OCI-LY7 (cell line): ENCODE measurements around the gene MCCC1. TPM values are rescaled to one million over a fixed set of nuclear protein-coding genes. Genes with fewer than 3 reads are reported as not detected.

Experiments
- BruUV-seq: library from RNA; stranded (reverse); fragments of 400-500 nt; replicated peaks from 2 replicates; lab custom pipeline; 2021; lab: Mats Ljungman, UMichigan
- CTCF ChIA-PET: fragments of 300-600 bp; sonication (Branson Sonifier 250); formaldehyde crosslinking; loops from one replicate; lab custom pipeline; 2022; ENCODE audit warnings: antibody characterized with exemption; ENCODE audit not compliant: unreplicated experiment; lab: Charles Lee
- POLR2A ChIA-PET: fragments of 300-600 bp; sonication (Branson Sonifier 250); formaldehyde crosslinking; loops from one replicate; lab custom pipeline; 2022; ENCODE audit warnings: antibody characterized with exemption; lab: Charles Lee
- DNase-seq: peaks from one replicate; pipeline ENCODE4 v3.0.0-alpha.2; 2015; ENCODE audit warnings: low spot score
- H2AFZ ChIP-seq: fragments of 200-600 bp; sonication (generic), shearing (Covaris generic); 2 replicates; pipeline ENCODE4 v1.6.1; 2014; ENCODE audit warnings: mild to moderate bottlenecking, antibody characterized with exemption, low read length, moderate library complexity
- H3K27ac ChIP-seq: fragments of 200-600 bp; sonication (generic); 2 replicates; pipeline ENCODE4 v1.5.1; 2014; ENCODE audit warnings: mixed run types, low read depth, mild to moderate bottlenecking, moderate library complexity, low read length, inconsistent platforms; ENCODE audit not compliant: poor library complexity, severe bottlenecking
- H3K36me3 ChIP-seq: fragments of 200-600 bp; sonication (generic); 2 replicates; pipeline ENCODE4 v1.6.1; 2014; ENCODE audit warnings: mild to moderate bottlenecking, antibody characterized with exemption, low read length, moderate library complexity, mixed read lengths; ENCODE audit not compliant: insufficient read depth
- H3K4me1 ChIP-seq: fragments of 200-600 bp; sonication (generic); 2 replicates; pipeline ENCODE4 v1.5.1; 2014; ENCODE audit warnings: mild to moderate bottlenecking, low read length; ENCODE audit not compliant: insufficient read depth, poor library complexity, severe bottlenecking
- H3K4me2 ChIP-seq: fragments of 200-600 bp; sonication (generic); 2 replicates; pipeline ENCODE4 v1.6.1; 2014; ENCODE audit warnings: mild to moderate bottlenecking, low read length
- H3K4me3 ChIP-seq: fragments of 200-600 bp; sonication (generic); 2 replicates; pipeline ENCODE4 v1.5.1; 2014; ENCODE audit warnings: mild to moderate bottlenecking, low read depth, low read length; ENCODE audit not compliant: poor library complexity, severe bottlenecking
- H3K79me2 ChIP-seq: fragments of 200-600 bp; sonication (generic); 2 replicates; pipeline ENCODE4 v1.6.1; 2016; ENCODE audit warnings: low read depth, mild to moderate bottlenecking, low read length, moderate library complexity, mixed read lengths; ENCODE audit not compliant: insufficient read depth
- H3K9me2 ChIP-seq: fragments of 200-600 bp; sonication (generic); 2 replicates; pipeline ENCODE4 v1.6.1; 2016; ENCODE audit warnings: mild to moderate bottlenecking, low read length, mixed read lengths; ENCODE audit not compliant: insufficient read depth
- H3K9me3 ChIP-seq: fragments of 200-600 bp; sonication (generic); 2 replicates; pipeline ENCODE4 v1.6.1; 2014; ENCODE audit warnings: mild to moderate bottlenecking, mixed run types, low read length, mixed read lengths
- H4K20me1 ChIP-seq: fragments of 200-600 bp; sonication (generic); 2 replicates; pipeline ENCODE4 v1.6.1; 2014; ENCODE audit warnings: mild to moderate bottlenecking, antibody characterized with exemption, low read length, moderate library complexity, mixed read lengths; ENCODE audit not compliant: insufficient read depth
- CTCF ChIP-seq: fragments of 200-600 bp; sonication (generic); conservative IDR thresholded peaks from 2 replicates; pipeline ENCODE4 v1.5.1; 2014; ENCODE audit warnings: mild to moderate bottlenecking, antibody characterized with exemption, low read length, moderate library complexity, mixed read lengths
- EZH2phosphoT487 ChIP-seq: fragments of 200-600 bp; sonication (generic); IDR thresholded peaks from 2 replicates; pipeline ENCODE4 v1.6.1; 2018; ENCODE audit warnings: low read depth, borderline replicate concordance, mild to moderate bottlenecking, mixed run types, antibody characterized with exemption, low read length, moderate library complexity, mixed read lengths
- intact Hi-C: fragments of 100-400 bp; cut with micrococcal nuclease; formaldehyde crosslinking; loops from one replicate; pipeline ENCODE4 v1.10.0; 2022; ENCODE audit not compliant: unreplicated experiment
- total RNA-seq, 2 experiments: library from RNA; depleted of rRNA in 1 of 2; stranded (reverse); fragments of >200 nt in 1 of 2; shearing (Covaris generic) in 1 of 2; gene quantifications; 2 replicates each; pipeline ENCODE4 v1.2.3, GENCODE V29; 2014 to 2022

MCCC1 gene
- total RNA-seq, 2 experiments from 2014 or later, result 29.9 to 57.5 TPM

GRCh38 chr3:182980204-182981037 lies 118.9 kb downstream of the MCCC1 start, which contains the start of gene DCUN1D1:
DCUN1D1 (minus strand) TSS chr3:182980538; CDS start chr3:182980489, 49 bp downstream.
- H3K4me1 ChIP-seq, result peaks cover 37% of the 10 kb centered on the region
- H3K27ac ChIP-seq, result peak within 1 kb of the TSS; percentile 50
- H2AFZ ChIP-seq, result peak within 1 kb of the TSS; percentile 93
- H3K9me3 ChIP-seq, result no peaks in the 10 kb centered on the region
- H3K36me3 ChIP-seq, result no peaks in the 10 kb centered on the region
- intact Hi-C loops, result no loop called here
- TF ChIP-seq EZH2phosphoT487 (no peak), CTCF (no peak)
- POLR2A ChIA-PET, result interaction anchor here (0.5 to 1.5 kb wide), 3 partner anchors 10 to 1165 kb away, joined by 3 to 6 read pairs (median 3); no protein-coding TSS in a partner anchor
- H3K79me2 ChIP-seq, result peaks cover 43% of the 10 kb centered on the region
- H3K9me2 ChIP-seq, result no peaks in the 10 kb centered on the region
- peak within 1 kb of the TSS; percentile 95 for H3K4me2 ChIP-seq
- BruUV-seq, result no TSS peak
- H3K4me3 ChIP-seq, result peak within 1 kb of the TSS; percentile 91
- H4K20me1 ChIP-seq, result peaks cover 22% of the 10 kb centered on the region; the same call in 1 of the 2 replicates
- DNase-seq, result peak; percentile 85
- CTCF ChIA-PET, result interaction anchor here (1.1 kb wide), 1 partner anchor 21 kb away, joined by 4 read pairs; no protein-coding TSS in a partner anchor

GRCh38 chr3:182979674-182980191 lies 119.6 kb downstream of the MCCC1 start:
- Histone ChIP-seq H3K4me1 (peaks cover 37% of the 10 kb centered on the region), H3K9me3 (no peaks in the 10 kb centered on the region), H3K9me2 (no peaks in the 10 kb centered on the region), H4K20me1 (peaks cover 22% of the 10 kb centered on the region; the same call in 1 of the 2 replicates), H3K4me3 (peak overlapping the region; percentile 91), H3K36me3 (no peaks in the 10 kb centered on the region), H3K4me2 (peak overlapping the region; percentile 95), H3K79me2 (peaks cover 50% of the 10 kb centered on the region), H2AFZ (no peak overlapping the region; the same call in 1 of the 2 replicates), H3K27ac (peak overlapping the region; percentile 50)
- BruUV-seq, result no TSS peak
- peak; percentile 52 for DNase-seq
- ChIA-PET POLR2A (interaction anchor here (0.7 kb wide), 1 partner anchor 73 kb away, joined by 3 read pairs; no protein-coding TSS in a partner anchor), CTCF (interaction anchor here (0.6 kb wide), 1 partner anchor 9 kb away, joined by 3 read pairs; no protein-coding TSS in a partner anchor)
- intact Hi-C loops, result loop anchor here (2.0 to 10.0 kb wide), 4 partner anchors 63 to 265 kb away; partner anchors contain the start of gene MCCC1
- TF ChIP-seq EZH2phosphoT487 (no peak), CTCF (no peak)
